ENCODE results near the gene PDCD11. TPM values are rescaled to one million over a fixed set of nuclear protein-coding genes. Genes with fewer than 3 reads are reported as not detected.

Gene PDCD11
- total and polyA plus RNA-seq, 2 of the 8 experiments (the other 6 are each of a cell fraction or from before 2014, with no cell fraction given) = 18.1 to 79.1 TPM

GRCh38 chr10:103455235-103455634 lies 58.8 kb downstream of the PDCD11 start:
- H2BK15ac ChIP-seq (ENCODE audit: low read length) = no peak overlapping the region
- H4K20me1 ChIP-seq (replicated peaks in 1 of 2; ENCODE audit: control insufficient read depth in 1 of 2, insufficient read depth in 2 of 2, low read length in 2 of 2) = no peaks in the 10 kb centered on the region
- no peak for FAIRE-seq
- H3K4me1 ChIP-seq (replicated peaks in 1 of 4; ENCODE audit: control insufficient read depth in 3 of 4, insufficient read depth in 4 of 4, low read length in 3 of 4) = peaks cover 0 to 22% (median 11%) of the 10 kb centered on the region in 4 experiments; a peak in 5 of 7 replicates
- no peak overlapping the region for H2AFZ ChIP-seq (ENCODE audit: low read length)
- TF ChIP-seq YY1 (IDR thresholded peaks at IDR 0.05; ENCODE audit: low read depth, low read length) = no peak
- no peak overlapping the region for H3K9ac ChIP-seq (replicated peaks in 1 of 4; ENCODE audit: extremely low read depth in 1 of 4, low read depth in 3 of 4, low read length in 3 of 4)
- no peak for DNase-seq (ENCODE audit: low read depth in 1 of 2, low spot score in 2 of 2)
- H2AK5ac ChIP-seq (ENCODE audit: low read depth, low read length) = no peak overlapping the region
- H3K14ac ChIP-seq (ENCODE audit: insufficient read length) = no peak overlapping the region
- no peaks in the 10 kb centered on the region for H3K79me1 ChIP-seq (ENCODE audit: low read depth, low read length)
- 93% methylated on average over 23 of the region's 25 CpGs; no CpG with 5 or more reads in 1 of the 2 experiments for WGBS, 2 experiments (ENCODE audit: extremely low coverage in 1 of 2, insufficient coverage in 1 of 2, insufficient read length in 1 of 2, insufficient replicate concordance in 2 of 2, low coverage in 1 of 2, low lambda C conversion rate in 2 of 2, missing lambda C conversion rate in 1 of 2)
- no peaks in the 10 kb centered on the region; a peak in 2 of 7 replicates for H3K27me3 ChIP-seq (replicated peaks in 1 of 4; ENCODE audit: control insufficient read depth in 3 of 4, extremely low read depth in 1 of 4, insufficient read depth in 3 of 4, low read length in 3 of 4)
- no peak overlapping the region for H2BK20ac ChIP-seq (ENCODE audit: low read length)
- H4K5ac ChIP-seq (ENCODE audit: insufficient read length, low read depth, low read length) = no peak overlapping the region
- CTCF ChIA-PET (ENCODE audit: partially characterized antibody) = interaction anchor here (0.9 to 6.0 kb wide), 13 partner anchors 12 to 231 kb away, joined by 3 to 47 read pairs (median 4); partner anchors contain the start of gene CALHM3
- no peak overlapping the region for H3K4ac ChIP-seq (replicated peaks; ENCODE audit: insufficient read length, low read depth, low read length)
- no peaks in the 10 kb centered on the region for H3K9me3 ChIP-seq (ENCODE audit: insufficient read depth in 2 of 2, low read depth in 1 of 2, low read length in 1 of 2)
- H3K4me2 ChIP-seq (ENCODE audit: insufficient read depth in 1 of 2, low read depth in 2 of 2, low read length in 2 of 2) = no peak overlapping the region
- H4K91ac ChIP-seq (replicated peaks; ENCODE audit: insufficient read length, low read length) = no peak overlapping the region
- no peak overlapping the region for H2BK12ac ChIP-seq (ENCODE audit: low read depth, low read length)
- H2BK5ac ChIP-seq (ENCODE audit: low read depth, low read length) = no peak overlapping the region
- no peaks in the 10 kb centered on the region for H3K79me2 ChIP-seq (ENCODE audit: control insufficient read depth in 1 of 2, insufficient read depth in 2 of 2, low read length in 2 of 2)
- no peak overlapping the region for H3K23ac ChIP-seq (ENCODE audit: insufficient read length)
- no peak overlapping the region for H3K4me3 ChIP-seq (ENCODE audit: extremely low read depth in 1 of 4, insufficient read depth in 2 of 4, low read depth in 3 of 4, low read length in 4 of 4)
- peak overlapping the region; percentile 17; the same call in 1 of the 2 replicates for H4K8ac ChIP-seq (ENCODE audit: extremely low read depth, insufficient read depth, low read length)
- no peak overlapping the region for H3K18ac ChIP-seq (ENCODE audit: extremely low read depth, low read length)
- no peak overlapping the region for H2BK120ac ChIP-seq (replicated peaks; ENCODE audit: low read depth, low read length)
- POLR2A ChIA-PET (ENCODE audit: partially characterized antibody) = interaction anchor here (1.1 to 1.4 kb wide), 4 partner anchors 8 to 17 kb away, joined by 3 to 4 read pairs (median 3); no protein-coding TSS in a partner anchor
- no peak overlapping the region for H3K56ac ChIP-seq (replicated peaks; ENCODE audit: insufficient read length, low read depth, low read length)
- no peak overlapping the region for H3K27ac ChIP-seq (ENCODE audit: low read depth, low read length)
- H3K36me3 ChIP-seq (ENCODE audit: control insufficient read depth in 2 of 4, insufficient read depth in 4 of 4, low read length in 3 of 4) = no peaks in the 10 kb centered on the region
- H3K23me2 ChIP-seq (ENCODE audit: low read depth, low read length) = peaks cover 3% of the 10 kb centered on the region; the same call in 1 of the 2 replicates
